Transverse colon (tissue), 4 donors: ENCODE results near the gene OR12D2. TPM values are rescaled to one million over a fixed set of nuclear protein-coding genes. Genes with fewer than 3 reads are reported as not detected.

Source experiments
- DNase-seq: peaks from one replicate; pipeline ENCODE4 v3.0.0-alpha.2; 2019
- H3K27ac ChIP-seq, 4 donors: fragments of 200-600 bp; sonication (generic); 2 replicates each; pipeline ENCODE4 v1.5.1; 2016 to 2018; ENCODE audit warnings: inconsistent platforms in 4 of 4
- H3K27me3 ChIP-seq: fragments of 200-600 bp; sonication (generic); 2 replicates; pipeline ENCODE4 v1.5.1; 2017; ENCODE audit warnings: inconsistent platforms
- H3K36me3 ChIP-seq, 4 donors: fragments of 200-600 bp; sonication (generic); 2 replicates each; pipeline ENCODE4 v1.5.1; 2017 to 2019; ENCODE audit warnings: inconsistent platforms in 4 of 4
- H3K4me1 ChIP-seq, 4 donors: fragments of 200-600 bp; sonication (generic); 2 replicates each; pipeline ENCODE4 v1.5.1; 2017 to 2020; ENCODE audit warnings: inconsistent platforms in 4 of 4
- H3K4me3 ChIP-seq, 4 donors: fragments of 200-600 bp; sonication (generic); 1 replicate in 1 of 4; 2 replicates in 3 of 4; pipeline versions ENCODE4 v1.5.1 to v1.6.1; 2017 to 2019; ENCODE audit warnings: inconsistent platforms in 4 of 4
- H3K9me3 ChIP-seq, 2 donors: fragments of 200-600 bp; sonication (generic); 2 replicates each; pipeline ENCODE4 v1.5.1; 2017 to 2019; ENCODE audit warnings: inconsistent platforms in 2 of 2
- CTCF ChIP-seq, 5 experiments: fragments of 200-600 bp in 3 of 5; fragments of 450-650 bp in 2 of 5; sonication (generic) in 3 of 5; IDR thresholded peaks; 1 replicate in 2 of 5; 2 replicates in 3 of 5; pipeline ENCODE4 v1.5.1; 2016 to 2017; ENCODE audit warnings: antibody characterized with exemption in 5 of 5, inconsistent platforms in 3 of 5, mild to moderate bottlenecking in 2 of 5, moderate library complexity in 1 of 5
- EP300 ChIP-seq: sonication (generic); formaldehyde crosslinking; IDR thresholded peaks from one replicate; pipeline ENCODE4 v1.6.1; 2017; ENCODE audit warnings: antibody characterized with exemption, low read depth
- POLR2A ChIP-seq: fragments of 450-650 bp; IDR thresholded peaks from one replicate; pipeline ENCODE4 v1.6.1; 2016; ENCODE audit warnings: antibody characterized with exemption, mild to moderate bottlenecking, moderate library complexity
- POLR2AphosphoS5 ChIP-seq, 3 donors: sonication (generic); formaldehyde crosslinking; IDR thresholded peaks; one replicate each; pipeline ENCODE4 v1.6.1; 2016; ENCODE audit warnings: antibody characterized with exemption in 3 of 3
- WGBS, 2 donors: methylation state at CpG; one replicate each; pipeline ENCODE4 v1.1.5; 2018; ENCODE audit warnings: low coverage in 1 of 2; 5-methylcytosine and 5-hydroxymethylcytosine counted together
- in situ Hi-C, 4 donors: fragments of 200-750 bp; cut with MboI; loops; one replicate each; pipeline versions ENCODE4 v1.15.0 to v1.15.1; 2017; ENCODE audit warnings: low sequenced_read_pairs in 3 of 4, low pct_ligation_motif_present in 1 of 4, low pct_unique_long_range_greater_than_20kb in 1 of 4
- intact Hi-C: fragments of 100-400 bp; cut with DNase I; formaldehyde crosslinking; loops from one replicate; pipeline ENCODE4 v1.15.1; 2023; ENCODE audit warnings: low total_unique reads
- total RNA-seq, 4 donors: library from RNA; depleted of rRNA; stranded (reverse); fragments of >200 nt; gene quantifications; one replicate each; pipeline ENCODE4 v1.1.0, GENCODE V29; 2016

The OR12D2 gene
- total RNA-seq, 4 donors from 2014 or later, result not detected

DNA sequence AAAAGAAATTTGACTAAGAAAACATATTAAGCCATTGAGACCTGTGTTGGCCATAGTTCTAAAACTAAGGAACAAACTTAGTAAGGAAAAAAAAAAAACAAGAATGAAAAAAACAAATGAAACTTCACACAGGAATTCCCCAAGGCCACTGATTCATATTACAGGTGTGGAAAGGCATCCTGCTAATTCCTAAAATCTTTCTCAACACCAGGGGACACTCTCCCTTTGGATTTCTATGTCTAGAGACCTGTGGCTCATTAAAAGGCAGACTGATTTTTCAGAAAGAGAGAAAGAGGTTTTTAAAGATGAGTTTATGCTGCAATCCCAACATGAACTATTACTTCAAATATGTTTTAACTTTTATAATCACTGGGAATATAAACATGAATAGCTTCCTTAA, 19.2 kb downstream of the OR12D2 start, which contains the start of gene OR12D1:
TSS of gene OR12D1 (plus strand) at position 341 of the 400 bp plus-strand sequence.
- Histone ChIP-seq H3K36me3 (no peaks in the 10 kb centered on the region), H3K4me1 (no peaks in the 10 kb centered on the region), H3K27ac (no peak within 1 kb of the TSS), H3K27me3 (no peaks in the 10 kb centered on the region), H3K9me3 (no peaks in the 10 kb centered on the region), H3K4me3 (no peak within 1 kb of the TSS)
- TF ChIP-seq EP300, result no peak
- TF ChIP-seq POLR2AphosphoS5 (IDR thresholded peaks at IDR 0.05), result no peak
- TF ChIP-seq CTCF (IDR thresholded peaks at IDR 0.05), result no peak
- no peak for TF ChIP-seq POLR2A
- intact Hi-C loops (no loop called here), in situ Hi-C loops (no loop called here)
- DNase-seq, result no peak

GRCh38 chr6:29419516-29419915, 24.1 kb downstream of the OR12D2 start:
- no peak overlapping the region for H3K27ac ChIP-seq

GRCh38 chr6:29424168-29424567, 28.7 kb downstream of the OR12D2 start:
- Histone ChIP-seq H3K36me3 (no peaks in the 10 kb centered on the region), H3K9me3 (peaks cover 0 to 6% of the 10 kb centered on the region in 2 donors), H3K4me1 (no peaks in the 10 kb centered on the region), H3K27me3 (no peaks in the 10 kb centered on the region), H3K4me3 (no peak overlapping the region), H3K27ac (no peak overlapping the region)
- 91% methylated on average over 2 of the region's 2 CpGs for WGBS, 2 donors
- no peak for TF ChIP-seq CTCF (IDR thresholded peaks at IDR 0.05)
- TF ChIP-seq POLR2AphosphoS5 (IDR thresholded peaks at IDR 0.05), result no peak
- TF ChIP-seq EP300, result no peak
- no peak for TF ChIP-seq POLR2A
- intact Hi-C loops, result no loop called here
- no peak for DNase-seq
- in situ Hi-C loops, result no loop called here

More at GRCh38 chr6:29419516-29419915, 24.1 kb downstream of the OR12D2 start:
- 71 to 84% methylated on average over 3 of the region's 3 CpGs for WGBS, 2 donors
- H3K4me3 ChIP-seq, result no peak overlapping the region
- H3K4me1 ChIP-seq, result no peaks in the 10 kb centered on the region
- intact Hi-C loops, result no loop called here
- in situ Hi-C loops, result no loop called here
- DNase-seq, result no peak
- TF ChIP-seq CTCF (IDR thresholded peaks at IDR 0.05) (no peak), POLR2AphosphoS5 (IDR thresholded peaks at IDR 0.05) (no peak)
- H3K36me3 ChIP-seq, result no peaks in the 10 kb centered on the region
- no peaks in the 10 kb centered on the region for H3K27me3 ChIP-seq
- peaks cover 0 to 6% of the 10 kb centered on the region in 2 donors for H3K9me3 ChIP-seq

DNA sequence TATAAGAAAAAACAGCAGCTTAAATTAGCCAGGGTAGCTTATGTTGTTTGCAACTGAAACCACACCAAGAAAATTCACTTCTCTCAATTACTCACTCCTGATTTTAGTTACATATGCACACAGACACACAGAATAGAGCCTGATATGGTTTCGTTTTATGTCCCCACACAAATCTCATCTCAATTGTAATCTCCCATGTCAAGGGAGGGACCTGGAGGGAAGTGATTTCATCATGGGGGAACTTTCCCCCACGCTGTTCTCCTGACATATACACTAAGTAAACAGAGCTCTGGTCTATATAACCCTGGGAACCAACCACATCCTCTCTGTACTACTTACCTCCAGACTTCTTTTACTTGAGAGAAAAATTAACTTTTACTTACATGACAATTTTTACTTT, 29.1 kb downstream of the OR12D2 start:
- Histone ChIP-seq H3K4me1 (no peaks in the 10 kb centered on the region), H3K4me3 (no peak overlapping the region), H3K9me3 (peaks cover 0 to 6% of the 10 kb centered on the region in 2 donors), H3K27ac (no peak overlapping the region), H3K36me3 (no peaks in the 10 kb centered on the region), H3K27me3 (no peaks in the 10 kb centered on the region)
- intact Hi-C loops (no loop called here), in situ Hi-C loops (no loop called here)
- WGBS, 2 donors, result 26 to 36% methylated on average over 2 of the region's 2 CpGs
- DNase-seq, result no peak
- TF ChIP-seq EP300, result no peak
- TF ChIP-seq CTCF (IDR thresholded peaks at IDR 0.05), result no peak
- no peak for TF ChIP-seq POLR2A
- TF ChIP-seq POLR2AphosphoS5 (IDR thresholded peaks at IDR 0.05), result no peak
